ENCODE results near the gene EGR2. TPM values are rescaled to one million over a fixed set of nuclear protein-coding genes. Genes with fewer than 3 reads are reported as not detected.

Gene EGR2
- polyA plus RNA-seq, 2 of the 4 experiments (the other 2 are of a cell fraction): 4.4 TPM; not detected in 1

DNA sequence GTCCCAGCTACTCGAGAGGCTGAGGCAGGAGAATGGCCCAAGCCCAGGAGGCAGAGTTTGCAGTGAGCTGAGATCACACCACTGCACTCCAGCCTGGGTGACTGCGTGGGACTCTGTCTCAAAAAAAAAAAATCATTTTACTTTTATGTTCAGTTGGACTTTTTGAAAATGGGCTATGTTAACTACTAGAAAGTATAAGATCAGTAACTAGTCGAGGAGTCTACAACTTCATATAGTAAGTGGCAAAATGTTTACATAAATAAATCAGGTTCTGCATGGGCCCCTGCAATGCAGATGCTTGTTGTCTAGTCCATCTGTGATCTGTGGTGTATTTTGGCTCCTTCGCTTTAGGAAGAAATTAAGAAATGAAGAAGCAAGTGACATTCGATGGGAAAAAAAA is 23.9 kb downstream of the EGR2 start:
- ChIA-PET POLR2A (no interaction called here), CTCF (interaction anchor here (0.6 kb wide), 1 partner anchor 352 kb away, joined by 3 read pairs; no protein-coding TSS in a partner anchor)
- H3K4me2 ChIP-seq: no peak overlapping the region
- FAIRE-seq: no peak
- no peak for TF ChIP-seq NR3C1 (IDR thresholded peaks at IDR 0.05)
- TF ChIP-seq TP53 (CRISPR knock-in tag; IDR thresholded peaks at IDR 0.05): no peak
- no peak for TF ChIP-seq TFCP2L1 (CRISPR knock-in tag; IDR thresholded peaks at IDR 0.05)
- TF ChIP-seq BHLHE40 (IDR thresholded peaks at IDR 0.05; ENCODE audit: low read depth, low read length): no peak
- no peak for TF ChIP-seq CEBPB (IDR thresholded peaks at IDR 0.05)
- TF ChIP-seq PHF8 (IDR thresholded peaks at IDR 0.05; ENCODE audit: borderline replicate concordance, low read depth): no peak
- no peak for TF ChIP-seq POLR2AphosphoS2 (conservative IDR thresholded peaks at IDR 0.05; ENCODE audit: low read length)
- no peak for TF ChIP-seq ZFP36 (IDR thresholded peaks at IDR 0.05; ENCODE audit: borderline replicate concordance, partially characterized antibody)
- no peak for TF ChIP-seq CBX8 (IDR thresholded peaks at IDR 0.05)
- no peak for TF ChIP-seq ATOH8 (CRISPR knock-in tag; IDR thresholded peaks at IDR 0.05; ENCODE audit: low read depth)
- TF ChIP-seq FOXS1 (CRISPR knock-in tag; IDR thresholded peaks at IDR 0.05): no peak
- TF ChIP-seq FOSL2 (IDR thresholded peaks at IDR 0.05): no peak
- no peak for TF ChIP-seq FOSL2 (CRISPR knock-in tag; IDR thresholded peaks at IDR 0.05)
- TF ChIP-seq, protein P1, sequence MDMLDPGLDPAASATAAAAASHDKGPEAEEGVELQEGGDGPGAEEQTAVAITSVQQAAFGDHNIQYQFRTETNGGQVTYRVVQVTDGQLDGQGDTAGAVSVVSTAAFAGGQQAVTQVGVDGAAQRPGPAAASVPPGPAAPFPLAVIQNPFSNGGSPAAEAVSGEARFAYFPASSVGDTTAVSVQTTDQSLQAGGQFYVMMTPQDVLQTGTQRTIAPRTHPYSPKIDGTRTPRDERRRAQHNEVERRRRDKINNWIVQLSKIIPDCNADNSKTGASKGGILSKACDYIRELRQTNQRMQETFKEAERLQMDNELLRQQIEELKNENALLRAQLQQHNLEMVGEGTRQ (IDR thresholded peaks at IDR 0.05): no peak
- TF ChIP-seq, protein P2, sequence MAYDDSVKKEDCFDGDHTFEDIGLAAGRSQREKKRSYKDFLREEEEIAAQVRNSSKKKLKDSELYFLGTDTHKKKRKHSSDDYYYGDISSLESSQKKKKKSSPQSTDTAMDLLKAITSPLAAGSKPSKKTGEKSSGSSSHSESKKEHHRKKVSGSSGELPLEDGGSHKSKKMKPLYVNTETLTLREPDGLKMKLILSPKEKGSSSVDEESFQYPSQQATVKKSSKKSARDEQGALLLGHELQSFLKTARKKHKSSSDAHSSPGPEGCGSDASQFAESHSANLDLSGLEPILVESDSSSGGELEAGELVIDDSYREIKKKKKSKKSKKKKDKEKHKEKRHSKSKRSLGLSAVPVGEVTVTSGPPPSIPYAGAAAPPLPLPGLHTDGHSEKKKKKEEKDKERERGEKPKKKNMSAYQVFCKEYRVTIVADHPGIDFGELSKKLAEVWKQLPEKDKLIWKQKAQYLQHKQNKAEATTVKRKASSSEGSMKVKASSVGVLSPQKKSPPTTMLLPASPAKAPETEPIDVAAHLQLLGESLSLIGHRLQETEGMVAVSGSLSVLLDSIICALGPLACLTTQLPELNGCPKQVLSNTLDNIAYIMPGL (CRISPR knock-in tag; IDR thresholded peaks at IDR 0.05; ENCODE audit: borderline replicate concordance): no peak
- TF ChIP-seq HEYL (CRISPR knock-in tag; IDR thresholded peaks at IDR 0.05): no peak
- TF ChIP-seq PBX3 (IDR thresholded peaks at IDR 0.05): no peak
- no peak for TF ChIP-seq ZSCAN20 (CRISPR knock-in tag; IDR thresholded peaks at IDR 0.05)
- TF ChIP-seq BCL3 (IDR thresholded peaks at IDR 0.05): no peak
- no peak for TF ChIP-seq FOSB (CRISPR knock-in tag; IDR thresholded peaks at IDR 0.05)
- no peak for DNase-seq (ENCODE audit: low read depth in 1 of 2, low spot score in 1 of 2)
- 37% methylated on average over 5 of the region's 5 CpGs for WGBS (ENCODE audit: missing lambda C conversion rate)
- H3K4me3 ChIP-seq: no peak overlapping the region
- H3K27ac ChIP-seq: no peak overlapping the region
- no peaks in the 10 kb centered on the region for H3K4me1 ChIP-seq
- no peaks in the 10 kb centered on the region for H3K9me3 ChIP-seq
- ATAC-seq: no peak

DNA sequence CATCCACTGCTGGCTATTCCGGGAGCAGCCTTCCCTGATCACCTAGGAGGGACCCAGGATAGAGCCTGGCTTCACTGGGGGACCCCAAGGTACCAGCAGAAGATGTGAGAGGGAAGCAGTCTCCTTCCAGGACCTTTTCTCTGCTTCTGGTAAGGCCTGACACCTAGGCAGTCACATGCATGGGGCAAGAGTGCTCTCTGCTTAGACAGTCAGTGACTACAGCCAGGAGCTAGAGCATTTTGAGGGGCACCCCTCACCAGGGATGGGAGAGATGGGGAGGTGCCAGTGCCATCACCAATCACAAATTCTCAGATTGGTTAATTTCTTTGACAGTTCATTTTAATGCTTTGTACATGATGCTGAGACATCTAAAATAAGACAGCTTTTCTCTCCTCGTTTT is 25.6 kb downstream of the EGR2 start:
- Histone ChIP-seq H3K9me3 (no peaks in the 10 kb centered on the region), H3K4me1 (no peaks in the 10 kb centered on the region), H3K27ac (no peak overlapping the region), H3K4me2 (no peak overlapping the region), H3K4me3 (no peak overlapping the region)
- 3% methylated on average over 2 of the region's 2 CpGs for WGBS (ENCODE audit: missing lambda C conversion rate)
- CTCF ChIA-PET: interaction anchor here (1.4 to 1.7 kb wide), 2 partner anchors 9 to 28 kb away, joined by 4 to 5 read pairs; no protein-coding TSS in a partner anchor
- FAIRE-seq: no peak
- no peak for DNase-seq (ENCODE audit: low read depth in 1 of 2, low spot score in 1 of 2)
- POLR2A ChIA-PET: no interaction called here
- no peak for ATAC-seq
- TF ChIP-seq RAD21 (conservative IDR thresholded peaks at IDR 0.05 in 1 of 2, IDR thresholded peaks at IDR 0.05 in 1 of 2) (no peak), ESRRA (IDR thresholded peaks at IDR 0.05; ENCODE audit: borderline replicate concordance, low read length) (no peak), JUNB (IDR thresholded peaks at IDR 0.05) (no peak), FOXS1 (CRISPR knock-in tag; IDR thresholded peaks at IDR 0.05) (no peak), EHF (CRISPR knock-in tag; IDR thresholded peaks at IDR 0.05) (no peak), HEYL (CRISPR knock-in tag; IDR thresholded peaks at IDR 0.05) (no peak), NR3C1 (IDR thresholded peaks at IDR 0.05) (no peak), EHMT2 (IDR thresholded peaks at IDR 0.05; ENCODE audit: low read depth) (no peak), CHD2 (IDR thresholded peaks at IDR 0.05; ENCODE audit: low read length, partially characterized antibody) (no peak), RFX5 (IDR thresholded peaks at IDR 0.05) (no peak), SMC3 (IDR thresholded peaks at IDR 0.05) (no peak), POLR2AphosphoS2 (conservative IDR thresholded peaks at IDR 0.05; ENCODE audit: low read length) (no peak), HDAC2 (IDR thresholded peaks at IDR 0.05) (no peak)
- TF ChIP-seq, protein P2 (CRISPR knock-in tag; IDR thresholded peaks at IDR 0.05; ENCODE audit: borderline replicate concordance): no peak
- TF ChIP-seq, protein P3, sequence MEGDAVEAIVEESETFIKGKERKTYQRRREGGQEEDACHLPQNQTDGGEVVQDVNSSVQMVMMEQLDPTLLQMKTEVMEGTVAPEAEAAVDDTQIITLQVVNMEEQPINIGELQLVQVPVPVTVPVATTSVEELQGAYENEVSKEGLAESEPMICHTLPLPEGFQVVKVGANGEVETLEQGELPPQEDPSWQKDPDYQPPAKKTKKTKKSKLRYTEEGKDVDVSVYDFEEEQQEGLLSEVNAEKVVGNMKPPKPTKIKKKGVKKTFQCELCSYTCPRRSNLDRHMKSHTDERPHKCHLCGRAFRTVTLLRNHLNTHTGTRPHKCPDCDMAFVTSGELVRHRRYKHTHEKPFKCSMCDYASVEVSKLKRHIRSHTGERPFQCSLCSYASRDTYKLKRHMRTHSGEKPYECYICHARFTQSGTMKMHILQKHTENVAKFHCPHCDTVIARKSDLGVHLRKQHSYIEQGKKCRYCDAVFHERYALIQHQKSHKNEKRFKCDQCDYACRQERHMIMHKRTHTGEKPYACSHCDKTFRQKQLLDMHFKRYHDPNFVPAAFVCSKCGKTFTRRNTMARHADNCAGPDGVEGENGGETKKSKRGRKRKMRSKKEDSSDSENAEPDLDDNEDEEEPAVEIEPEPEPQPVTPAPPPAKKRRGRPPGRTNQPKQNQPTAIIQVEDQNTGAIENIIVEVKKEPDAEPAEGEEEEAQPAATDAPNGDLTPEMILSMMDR (IDR thresholded peaks at IDR 0.05): no peak
